Stimulated activated CD4-positive, alpha-beta T cell treated with anti-CD3 and anti-CD28 coated beads, Interleukin-1b, Interleukin-23, amount 100 ng/mL, for 1 hour (primary cell): ENCODE data around the gene MS4A5.

Source experiments
- DNase-seq, 2 donors: peaks; one replicate each; pipeline ENCODE4 v3.0.0-alpha.2; 2020; ENCODE audit warnings: low read depth in 2 of 2

Gene MS4A5

GRCh38 chr11:60482361-60482760 is 53.0 kb downstream of the MS4A5 start:
- no peak for DNase-seq

- no peak for DNase-seq
These were observed 56.6 kb downstream of the MS4A5 start for GRCh38 chr11:60485987-60486386.

DNA sequence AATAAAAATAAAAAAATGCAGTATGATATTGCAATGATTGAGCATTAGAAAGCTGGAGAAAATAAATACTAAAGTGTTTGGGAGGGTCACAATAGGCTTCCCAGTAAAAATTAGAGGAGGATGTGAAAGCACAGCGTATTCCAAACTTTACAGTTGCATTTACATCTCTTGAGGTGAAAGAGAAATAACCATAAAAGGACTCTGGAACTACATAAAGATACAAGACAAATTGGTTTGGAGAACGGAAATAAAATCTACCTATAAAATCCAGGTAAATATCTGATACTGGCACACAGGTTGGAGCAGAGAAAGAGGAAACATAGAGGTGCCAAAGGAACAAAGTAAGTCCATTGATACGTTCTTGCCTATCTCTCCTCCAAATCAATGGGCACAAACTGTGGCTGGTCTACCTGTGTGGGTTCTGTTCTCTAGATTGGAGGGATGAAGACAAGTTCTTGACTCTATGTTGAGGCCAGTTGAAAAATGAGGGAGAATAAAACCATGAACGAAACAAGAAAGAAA is 63.2 kb downstream of the MS4A5 start, which contains the start of gene MS4A12:
Gene MS4A12, plus strand, starts transcription at position 291 of the 522 bp plus-strand sequence. CDS start 4,541 bp downstream, outside the sequence.
- no peak for DNase-seq

GRCh38 chr11:60493454-60493853 is 64.1 kb downstream of the MS4A5 start:
- no peak for DNase-seq
